ENCODE data around the gene EDDM13.

GRCh38 chr19:56317749-56318148 lies 45.2 kb downstream of the EDDM13 start:
- TF ChIP-seq CTCF (IDR thresholded peaks at IDR 0.05) = no peak
- TF ChIP-seq POLR2A (IDR thresholded peaks at IDR 0.05) = no peak

All from testis (tissue), 2 donors.